Esophagus (tissue), 2 donors: ENCODE data around the gene CCDC66. TPM values are rescaled to one million over a fixed set of nuclear protein-coding genes. Genes with fewer than 3 reads are reported as not detected.
"Not testable (repeated sequence)": the region's sequence is repeated elsewhere in the genome, so short reads cannot be mapped to it uniquely, and the experiment has no call there.

Experiments used
- H3K27ac ChIP-seq, 2 donors: one replicate each; pipeline ENCODE4 v1.5.1; 2013; ENCODE audit warnings: low read depth in 2 of 2, mild to moderate bottlenecking in 2 of 2, inconsistent platforms in 1 of 2, low read length in 1 of 2, moderate library complexity in 1 of 2
- H3K27me3 ChIP-seq, 2 donors: one replicate each; pipeline ENCODE4 v1.6.1; 2013; ENCODE audit warnings: low read length in 2 of 2, control low read depth in 1 of 2, mild to moderate bottlenecking in 1 of 2; ENCODE audit not compliant: insufficient read depth in 2 of 2, control insufficient read depth in 1 of 2
- H3K36me3 ChIP-seq, 2 donors: one replicate each; pipeline ENCODE4 v1.6.1; 2013; ENCODE audit warnings: low read length in 1 of 2; ENCODE audit not compliant: control insufficient read depth in 2 of 2, insufficient read depth in 2 of 2
- H3K4me1 ChIP-seq, 2 donors: one replicate each; pipeline ENCODE4 v1.6.1; 2013; ENCODE audit warnings: low read length in 1 of 2; ENCODE audit not compliant: control insufficient read depth in 2 of 2, insufficient read depth in 2 of 2
- H3K4me3 ChIP-seq, 2 donors: one replicate each; pipeline ENCODE4 v1.5.1; 2013; ENCODE audit warnings: low read length in 2 of 2, mild to moderate bottlenecking in 2 of 2, low read depth in 1 of 2, moderate library complexity in 1 of 2
- H3K9me3 ChIP-seq, 2 donors: one replicate each; pipeline ENCODE4 v1.6.1; 2013; ENCODE audit warnings: mild to moderate bottlenecking in 2 of 2, low read depth in 1 of 2, low read length in 1 of 2, moderate library complexity in 1 of 2; ENCODE audit not compliant: control insufficient read depth in 2 of 2, insufficient read depth in 1 of 2
- WGBS, 2 donors: extraction: QIAGEN DNeasy Blood & Tissue Kit; methylation state at CpG; one replicate each; pipeline ENCODE4 v1.1.7; 2013; 5-methylcytosine and 5-hydroxymethylcytosine counted together
- polyA plus RNA-seq, 2 donors: library from polyadenylated mRNA; stranded (reverse); fragments of 200-250 nt; gene quantifications; one replicate each; pipeline ENCODE4 v1.2.3, GENCODE V29; 2013
- donor health status: healthy with polysubstance abuse.
- donor health status: Bipolar disorder and iron deficiency.

Gene CCDC66
- 1 to 10 TPM; 5.0 to 6.6 TPM for polyA plus RNA-seq

DNA sequence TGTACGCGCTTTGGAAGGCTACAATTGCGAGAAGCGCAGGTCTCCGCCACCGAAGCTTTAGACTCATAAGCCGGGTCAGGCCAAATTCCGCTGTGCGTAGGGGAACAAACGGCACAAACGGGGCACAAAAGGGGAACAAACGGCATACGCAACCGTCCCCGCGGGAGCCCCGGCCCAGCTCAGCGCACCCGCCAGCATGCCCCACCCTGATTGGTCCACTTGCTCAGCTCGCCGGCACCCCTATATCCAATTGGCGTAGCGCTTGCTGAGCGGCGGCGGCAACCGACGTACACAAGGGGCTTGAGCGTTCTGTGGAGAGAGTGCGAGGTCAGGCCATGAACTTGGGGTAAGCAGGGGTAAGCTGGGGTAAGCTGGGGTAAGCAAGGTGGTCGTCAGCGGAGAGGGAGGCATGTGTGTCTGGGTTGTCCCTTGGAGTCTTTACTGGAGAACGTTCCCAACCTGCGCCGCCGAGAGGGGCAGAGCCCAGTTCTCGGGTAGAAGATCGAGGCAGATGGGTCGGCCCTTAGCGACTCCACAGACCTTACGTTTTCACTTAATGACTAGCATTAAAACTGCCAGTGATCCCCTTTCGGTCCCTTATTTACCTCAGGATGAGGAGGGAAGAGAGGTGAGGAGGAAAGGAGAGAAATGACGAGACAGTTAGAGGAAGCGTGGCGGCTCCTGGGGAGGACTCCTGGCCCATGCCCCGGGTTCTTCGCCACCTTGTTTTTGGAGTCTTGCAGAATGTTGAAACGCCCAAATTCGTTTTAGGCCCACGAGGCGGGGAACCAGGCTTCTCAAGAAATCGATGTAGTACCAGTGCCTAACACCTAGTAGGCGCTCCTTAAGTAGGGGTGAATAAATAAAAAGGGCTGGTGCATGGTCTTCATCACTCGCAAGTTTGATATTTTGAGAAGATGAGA lies at the start of gene CCDC66:
Gene CCDC66, plus strand, starts transcription at position 268 of the 923 bp plus-strand sequence. Its CDS starts 68 bp downstream, at position 336.
- Histone ChIP-seq H3K27ac (peak within 1 kb of the TSS; percentile 91 to 97), H3K4me1 (no peaks in the 10 kb centered on the region), H3K9me3 (no peaks in the 10 kb centered on the region), H3K27me3 (no peaks in the 10 kb centered on the region), H3K36me3 (no peaks in the 10 kb centered on the region), H3K4me3 (peak within 1 kb of the TSS; percentile 79 to 99)
- WGBS, 2 donors: 0 to 1% methylated on average over 52 to 54 of the region's 54 CpGs

DNA sequence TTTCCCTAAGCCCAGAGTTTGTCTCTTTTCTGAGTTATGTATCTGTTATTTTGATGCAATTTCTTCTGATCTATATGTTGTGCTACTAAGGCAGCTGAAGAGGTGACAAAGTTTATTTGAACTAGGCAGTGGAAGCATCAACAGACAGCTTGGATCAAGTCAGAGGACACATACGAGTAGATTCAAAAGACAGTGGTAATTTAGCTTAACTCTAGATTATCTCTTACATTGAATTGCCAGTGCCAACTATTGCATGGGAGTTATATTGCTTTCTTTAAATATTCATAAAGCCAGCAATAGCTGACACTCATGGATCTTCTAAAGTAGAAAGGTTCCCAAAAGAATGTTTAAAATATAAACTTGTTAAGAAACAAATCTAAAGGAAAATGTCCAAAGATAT lies 37.3 kb upstream of the CCDC66 start:
- H3K27ac ChIP-seq: no peak overlapping the region
- H3K9me3 ChIP-seq: no peaks in the 10 kb centered on the region
- H3K27me3 ChIP-seq: no peaks in the 10 kb centered on the region
- no peaks in the 10 kb centered on the region for H3K36me3 ChIP-seq
- no peaks in the 10 kb centered on the region for H3K4me1 ChIP-seq
- 31 to 51% methylated on average over 1 of the region's 1 CpG for WGBS, 2 donors
- no peak overlapping the region for H3K4me3 ChIP-seq

GRCh38 chr3:56522374-56522773 lies 34.6 kb upstream of the CCDC66 start:
- Histone ChIP-seq H3K27me3 (no peaks in the 10 kb centered on the region), H3K36me3 (no peaks in the 10 kb centered on the region), H3K9me3 (no peaks in the 10 kb centered on the region), H3K4me1 (no peaks in the 10 kb centered on the region), H3K4me3 (no peak overlapping the region), H3K27ac (no peak overlapping the region)
- WGBS, 2 donors: 49 to 52% methylated on average over 7 of the region's 7 CpGs

GRCh38 chr3:56525291-56525690 lies 31.7 kb upstream of the CCDC66 start:
- WGBS, 2 donors: 47 to 66% methylated on average over 1 of the region's 1 CpG
- no peaks in the 10 kb centered on the region for H3K9me3 ChIP-seq
- H3K36me3 ChIP-seq: no peaks in the 10 kb centered on the region
- H3K27ac ChIP-seq: no peak overlapping the region
- H3K4me1 ChIP-seq: no peaks in the 10 kb centered on the region
- H3K27me3 ChIP-seq: no peaks in the 10 kb centered on the region
- no peak overlapping the region for H3K4me3 ChIP-seq

DNA sequence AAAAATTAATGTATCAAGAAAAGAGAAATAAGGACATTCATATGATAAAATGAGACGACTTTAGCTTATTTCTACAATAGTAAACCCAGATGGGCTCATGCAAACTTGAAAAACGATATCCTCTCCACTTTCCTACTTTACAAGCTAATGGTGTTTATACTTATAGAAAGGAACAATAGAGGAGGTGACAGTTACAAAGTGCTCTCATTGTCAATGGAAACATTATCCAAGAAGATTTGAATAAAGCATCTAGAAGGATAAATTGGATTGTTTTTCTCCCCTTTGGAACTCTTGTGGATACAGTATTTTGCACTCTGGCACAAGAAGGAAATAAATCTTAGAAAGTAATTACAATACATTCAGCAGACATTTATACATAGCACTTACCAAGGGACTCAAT lies 20.2 kb upstream of the CCDC66 start:
- Histone ChIP-seq H3K27ac (no peak overlapping the region), H3K27me3 (no peaks in the 10 kb centered on the region), H3K9me3 (no peaks in the 10 kb centered on the region), H3K4me1 (no peaks in the 10 kb centered on the region), H3K36me3 (no peaks in the 10 kb centered on the region), H3K4me3 (no peak overlapping the region)
- 45 to 46% methylated on average over 2 of the region's 2 CpGs for WGBS, 2 donors

DNA sequence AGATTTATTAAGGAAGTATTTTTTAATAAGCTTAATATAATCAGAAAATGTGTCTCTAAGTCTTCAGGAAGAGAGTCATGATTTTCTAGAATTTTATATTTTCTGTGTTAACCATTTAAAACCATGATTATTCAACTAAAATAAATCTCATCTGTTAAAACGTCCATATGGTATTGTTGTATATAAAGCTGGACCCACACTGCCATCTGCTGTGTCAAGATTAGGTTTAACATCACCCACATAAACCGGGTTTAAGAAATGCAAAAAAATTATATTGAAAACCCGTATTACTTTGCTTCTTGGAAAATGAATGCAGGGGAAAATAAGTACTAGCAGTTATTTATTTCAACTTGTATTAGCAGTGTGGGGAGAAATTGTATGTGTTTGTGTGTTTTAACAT lies 9.5 kb upstream of the CCDC66 start:
- 28 to 31% methylated on average over 3 of the region's 3 CpGs for WGBS, 2 donors
- Histone ChIP-seq H3K27ac (no peak overlapping the region), H3K4me3 (no peak overlapping the region), H3K4me1 (no peaks in the 10 kb centered on the region), H3K27me3 (no peaks in the 10 kb centered on the region), H3K36me3 (no peaks in the 10 kb centered on the region), H3K9me3 (no peaks in the 10 kb centered on the region)

DNA sequence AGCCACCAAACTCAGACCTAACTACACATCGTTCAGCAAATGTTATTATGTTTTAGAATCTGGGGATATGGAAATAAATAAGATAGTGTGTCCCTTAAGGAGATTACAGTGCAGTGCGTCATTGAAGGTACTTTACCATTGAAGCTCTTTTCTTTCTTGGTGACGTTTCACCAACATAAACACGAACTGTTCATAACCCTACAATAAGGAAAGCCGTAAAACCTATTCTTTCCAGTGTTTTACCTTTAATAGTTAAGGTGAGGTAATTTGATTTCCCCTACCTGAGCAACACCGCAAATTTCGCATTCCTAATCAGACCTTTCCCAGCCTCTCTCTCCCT lies 826 bp downstream of the CCDC66 start:
- Histone ChIP-seq H3K27me3 (no peaks in the 10 kb centered on the region), H3K4me3 (peak overlapping the region; percentile 79 to 99), H3K9me3 (no peaks in the 10 kb centered on the region), H3K27ac (no peak overlapping the region), H3K36me3 (no peaks in the 10 kb centered on the region), H3K4me1 (no peaks in the 10 kb centered on the region)
- 16 to 18% methylated on average over 7 of the region's 7 CpGs for WGBS, 2 donors

DNA sequence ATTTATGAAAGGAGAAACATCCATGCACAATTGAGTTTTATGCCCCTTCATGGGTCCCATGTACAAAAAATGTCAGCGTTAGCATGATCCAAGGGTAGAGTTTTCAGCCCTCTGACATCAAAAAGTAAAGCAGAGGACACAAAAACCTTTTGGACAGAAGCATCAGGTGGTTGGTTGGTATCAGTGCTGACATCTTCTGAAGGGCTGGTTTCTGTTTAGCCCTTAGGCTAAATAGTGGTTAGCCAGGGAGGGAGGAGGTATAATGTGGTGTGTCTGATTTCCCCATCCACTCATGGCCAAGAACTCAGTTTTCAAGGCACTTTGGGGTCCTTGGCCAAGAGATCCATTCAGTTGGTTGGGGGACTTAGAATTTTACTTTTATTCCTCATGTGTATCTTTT lies 16.5 kb downstream of the CCDC66 start:
- H3K27me3 ChIP-seq: no peaks in the 10 kb centered on the region
- H3K4me1 ChIP-seq: no peaks in the 10 kb centered on the region
- 97 to 99% methylated on average over 1 of the region's 1 CpG for WGBS, 2 donors
- H3K36me3 ChIP-seq: peaks cover 3 to 11% of the 10 kb centered on the region in 2 donors
- no peak overlapping the region for H3K4me3 ChIP-seq
- no peak overlapping the region for H3K27ac ChIP-seq
- no peaks in the 10 kb centered on the region for H3K9me3 ChIP-seq

DNA sequence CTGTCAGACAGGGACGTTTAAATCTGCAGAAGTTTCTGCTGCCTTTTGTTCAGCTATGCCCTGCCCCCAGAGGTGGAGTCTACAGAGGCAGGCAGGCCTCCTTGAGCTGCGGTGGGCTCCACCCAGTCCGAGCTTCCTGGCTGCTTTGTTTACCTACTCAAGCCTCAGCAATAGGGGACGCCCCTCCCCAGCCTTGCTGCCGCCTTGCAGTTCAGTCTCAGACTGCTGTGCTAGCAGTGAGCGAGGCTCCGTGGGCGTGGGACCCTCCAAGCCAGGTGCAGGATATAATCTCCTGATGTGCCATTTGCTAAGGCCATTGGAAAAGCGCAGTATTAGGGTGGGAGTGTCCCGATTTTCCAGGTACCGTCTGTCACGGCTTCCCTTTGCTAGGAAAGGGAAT lies 25.0 kb downstream of the CCDC66 start:
- not testable (repeated sequence) for H3K27me3 ChIP-seq, H3K27ac ChIP-seq, H3K4me3 ChIP-seq, H3K9me3 ChIP-seq, H3K4me1 ChIP-seq, H3K36me3 ChIP-seq
- 93 to 95% methylated on average over 9 to 12 of the region's 12 CpGs for WGBS, 2 donors

DNA sequence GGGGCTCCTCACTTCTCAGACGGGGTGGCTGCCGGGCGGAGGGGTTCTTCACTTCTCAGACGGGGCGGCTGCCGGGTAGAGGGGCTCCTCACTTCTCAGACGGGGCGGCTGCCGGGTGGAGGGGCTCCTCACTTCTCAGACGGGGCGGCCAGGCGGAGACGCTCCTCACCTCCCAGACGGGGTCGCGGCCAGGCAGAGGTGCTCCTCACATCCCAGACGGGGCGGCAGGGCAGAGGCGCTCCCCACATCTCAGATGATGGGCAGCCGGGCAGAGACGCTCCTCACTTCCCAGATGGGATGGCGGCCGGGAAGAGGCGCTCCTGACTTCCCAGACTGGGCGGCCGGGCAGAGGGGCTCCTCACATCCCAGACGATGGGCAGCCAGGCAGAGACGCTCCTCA lies 27.3 kb downstream of the CCDC66 start:
- not testable (repeated sequence) for H3K36me3 ChIP-seq, H3K9me3 ChIP-seq, H3K27me3 ChIP-seq, H3K27ac ChIP-seq, H3K4me3 ChIP-seq, H3K4me1 ChIP-seq
- 93 to 97% methylated on average over 14 to 28 of the region's 28 CpGs for WGBS, 2 donors
